Measurements from ENCODE around the gene DNAJB6. TPM values are rescaled to one million over a fixed set of nuclear protein-coding genes. Genes with fewer than 3 reads are reported as not detected.

The DNAJB6 gene
- total and polyA plus RNA-seq, 5 donors: 154 to 183 (median 170) TPM

DNA sequence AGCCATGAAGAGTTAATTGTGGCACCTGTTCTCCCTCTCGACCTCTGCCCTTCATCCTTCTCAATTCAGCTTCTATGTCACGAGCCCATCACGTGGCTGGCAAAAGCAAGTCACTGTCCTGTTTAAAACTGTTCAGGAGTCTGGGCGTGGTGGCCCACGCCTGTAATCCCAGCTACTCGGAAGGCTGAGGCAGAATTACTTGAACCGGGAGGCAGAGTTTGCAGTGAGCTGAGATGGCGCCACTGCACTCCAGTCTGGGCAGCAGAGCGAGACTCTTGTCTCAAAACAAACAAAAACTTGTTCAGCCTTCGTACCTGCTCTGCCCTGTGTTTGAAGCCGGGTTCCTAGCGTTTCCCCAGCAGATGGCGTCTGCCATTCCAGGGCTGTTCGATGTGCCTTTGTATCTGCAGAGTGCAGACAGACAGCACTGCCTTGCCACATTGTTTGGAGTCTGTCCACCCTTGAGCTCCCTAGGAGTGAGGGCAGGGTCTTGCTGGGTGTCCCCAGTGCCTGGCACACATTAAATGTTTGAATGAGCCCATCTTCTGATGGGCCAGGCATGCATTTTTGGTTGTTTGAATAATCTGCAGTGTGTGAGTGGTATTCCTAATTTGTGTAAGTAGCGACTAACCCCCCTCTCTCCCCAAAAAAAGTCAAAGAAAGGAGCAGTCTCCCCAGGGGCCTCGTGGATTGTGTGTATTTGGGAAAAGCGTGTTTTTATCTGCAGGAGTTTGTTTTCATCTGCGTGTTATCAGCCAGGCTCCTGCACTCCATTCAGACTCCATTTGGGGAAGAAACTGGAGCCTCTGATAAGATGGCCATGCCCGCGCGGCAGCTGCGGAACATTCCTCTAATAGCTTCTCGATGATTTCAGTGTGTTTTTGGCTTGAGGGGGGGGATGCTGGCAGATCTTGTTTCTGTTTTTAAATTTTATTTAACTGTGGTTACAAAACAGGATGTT is 61.2 kb downstream of the DNAJB6 start:
- DNase-seq (peak in 2 of 3 donors; percentile 77 to 84), ATAC-seq (peak; percentile 60 to 67)
- H3K27me3 ChIP-seq (ENCODE audit: control insufficient read depth, insufficient read depth): no peaks in the 10 kb centered on the region
- H3K27ac ChIP-seq (ENCODE audit: low read length): peak overlapping the region; percentile 78
- intact Hi-C loops (cut with DNase I): no loop called here
- peaks cover 11% of the 10 kb centered on the region for H3K4me1 ChIP-seq (ENCODE audit: control insufficient read depth, insufficient read depth, low read length)
- H3K4me3 ChIP-seq (ENCODE audit: low read length): no peak overlapping the region
- no peaks in the 10 kb centered on the region for H3K9me3 ChIP-seq (ENCODE audit: control insufficient read depth, low read length)
- 28% methylated on average over 23 of the region's 23 CpGs for WGBS

DNA sequence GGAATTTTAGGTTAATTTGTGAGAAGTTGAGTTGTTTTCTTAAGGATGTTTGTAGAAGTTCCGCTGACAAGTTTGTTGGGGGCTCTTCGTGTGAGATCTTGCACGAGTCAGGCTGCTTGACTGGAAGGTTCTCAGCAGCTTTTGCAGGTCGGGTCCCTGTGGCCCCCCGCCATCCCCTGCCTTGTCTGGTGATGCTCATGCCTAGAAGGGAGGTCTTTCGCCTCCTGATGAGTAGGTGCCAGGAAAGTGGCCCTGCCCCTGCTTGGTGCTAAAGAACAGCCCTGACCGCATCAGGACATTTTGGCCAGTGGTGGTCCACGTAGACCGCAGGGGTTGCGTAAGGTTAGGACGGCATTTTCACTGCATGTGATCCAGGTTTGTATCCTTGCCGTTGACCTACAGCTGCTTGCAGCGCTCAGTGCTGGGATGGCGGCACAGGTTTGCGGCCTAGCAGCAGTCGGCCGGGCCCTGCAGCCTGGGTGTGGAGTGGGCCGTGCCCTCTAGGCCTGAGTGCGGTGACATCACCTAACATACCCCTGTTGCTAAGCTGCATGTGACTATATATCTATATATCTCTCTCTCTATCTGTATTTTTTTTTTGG is 62.4 kb downstream of the DNAJB6 start:
- WGBS: 91% methylated on average over 19 of the region's 19 CpGs
- H3K4me3 ChIP-seq (ENCODE audit: low read length): no peak overlapping the region
- intact Hi-C loops (cut with DNase I): no loop called here
- no peak for ATAC-seq
- H3K4me1 ChIP-seq (ENCODE audit: control insufficient read depth, insufficient read depth, low read length): peaks cover 11% of the 10 kb centered on the region
- H3K27ac ChIP-seq (ENCODE audit: low read length): peak overlapping the region; percentile 49
- no peaks in the 10 kb centered on the region for H3K9me3 ChIP-seq (ENCODE audit: control insufficient read depth, low read length)
- H3K27me3 ChIP-seq (ENCODE audit: control insufficient read depth, insufficient read depth): no peaks in the 10 kb centered on the region
- DNase-seq: peak in 1 of 3 donors; percentile 53

DNA sequence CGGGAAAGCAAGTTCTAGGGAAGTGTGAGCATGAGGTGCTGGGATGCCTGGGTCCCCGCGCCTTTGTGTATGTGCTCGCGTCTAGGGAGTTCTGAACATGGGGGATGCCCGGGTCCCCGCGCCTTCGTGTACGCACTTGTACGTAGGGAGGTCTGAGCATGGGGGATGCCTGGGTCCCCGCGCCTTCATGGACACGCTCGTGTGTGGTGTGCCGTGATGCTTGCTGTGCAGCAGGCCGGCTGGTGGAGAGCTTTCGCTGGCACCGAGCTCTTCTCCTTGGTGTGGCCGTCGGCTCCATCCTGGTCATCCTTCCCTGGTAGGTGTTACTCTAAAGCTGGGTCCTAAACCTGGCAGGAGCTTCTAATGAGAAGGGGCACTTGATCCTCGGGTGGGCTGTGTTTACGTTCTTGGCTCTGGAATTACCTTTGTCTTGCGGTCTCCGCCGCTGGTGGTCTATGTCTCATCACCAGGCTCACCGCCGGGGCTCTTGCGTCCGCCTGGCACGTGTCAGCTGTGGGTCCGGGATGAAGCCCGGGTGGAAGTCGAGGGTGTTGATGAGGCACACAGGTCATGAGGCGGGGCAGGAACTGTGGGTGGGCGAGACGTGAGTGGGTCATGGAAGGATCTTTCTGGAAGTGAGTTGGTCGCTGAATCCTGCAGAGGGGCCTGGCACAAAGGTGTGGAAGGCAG is 63.5 kb downstream of the DNAJB6 start:
- Histone ChIP-seq H3K27me3 (ENCODE audit: control insufficient read depth, insufficient read depth) (no peaks in the 10 kb centered on the region), H3K27ac (ENCODE audit: low read length) (no peak overlapping the region), H3K4me3 (ENCODE audit: low read length) (no peak overlapping the region), H3K9me3 (ENCODE audit: control insufficient read depth, low read length) (no peaks in the 10 kb centered on the region), H3K4me1 (ENCODE audit: control insufficient read depth, insufficient read depth, low read length) (peaks cover 17% of the 10 kb centered on the region)
- no peak for ATAC-seq
- peak in 1 of 3 donors; percentile 69 for DNase-seq
- WGBS: 94% methylated on average over 38 of the region's 38 CpGs
- intact Hi-C loops (cut with DNase I): no loop called here

GRCh38 chr7:157401567-157402387 is 65.0 kb downstream of the DNAJB6 start:
- WGBS: 88% methylated on average over 29 of the region's 29 CpGs
- ATAC-seq: no peak
- intact Hi-C loops (cut with DNase I): no loop called here
- H3K27ac ChIP-seq (ENCODE audit: low read length): no peak overlapping the region
- H3K9me3 ChIP-seq (ENCODE audit: control insufficient read depth, low read length): no peaks in the 10 kb centered on the region
- H3K4me3 ChIP-seq (ENCODE audit: low read length): no peak overlapping the region
- no peaks in the 10 kb centered on the region for H3K27me3 ChIP-seq (ENCODE audit: control insufficient read depth, insufficient read depth)
- DNase-seq: peak in 1 of 3 donors; percentile 43
- peaks cover 18% of the 10 kb centered on the region for H3K4me1 ChIP-seq (ENCODE audit: control insufficient read depth, insufficient read depth, low read length)

DNA sequence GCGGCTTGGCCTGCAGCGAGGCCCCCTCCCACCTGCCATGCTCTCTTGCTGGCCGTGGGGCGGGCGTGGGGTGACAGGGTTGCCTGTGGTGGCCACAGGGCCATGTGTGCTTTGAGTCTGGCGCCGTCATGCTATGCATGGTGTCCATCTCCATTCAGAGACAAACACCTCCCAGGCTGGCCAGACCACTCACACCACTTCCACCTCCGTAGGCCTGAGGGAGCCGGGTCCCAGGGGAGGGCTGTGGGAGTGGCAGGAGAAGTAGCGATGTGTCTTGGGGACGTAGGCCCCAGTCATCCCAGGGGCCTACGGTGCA is 65.5 kb downstream of the DNAJB6 start:
- Histone ChIP-seq H3K27ac (ENCODE audit: low read length) (no peak overlapping the region), H3K9me3 (ENCODE audit: control insufficient read depth, low read length) (no peaks in the 10 kb centered on the region), H3K27me3 (ENCODE audit: control insufficient read depth, insufficient read depth) (no peaks in the 10 kb centered on the region), H3K4me3 (ENCODE audit: low read length) (no peak overlapping the region), H3K4me1 (ENCODE audit: control insufficient read depth, insufficient read depth, low read length) (peaks cover 18% of the 10 kb centered on the region)
- DNase-seq: peak in 1 of 3 donors; percentile 56
- intact Hi-C loops (cut with DNase I): no loop called here
- no peak for ATAC-seq
- 91% methylated on average over 12 of the region's 12 CpGs for WGBS

DNA sequence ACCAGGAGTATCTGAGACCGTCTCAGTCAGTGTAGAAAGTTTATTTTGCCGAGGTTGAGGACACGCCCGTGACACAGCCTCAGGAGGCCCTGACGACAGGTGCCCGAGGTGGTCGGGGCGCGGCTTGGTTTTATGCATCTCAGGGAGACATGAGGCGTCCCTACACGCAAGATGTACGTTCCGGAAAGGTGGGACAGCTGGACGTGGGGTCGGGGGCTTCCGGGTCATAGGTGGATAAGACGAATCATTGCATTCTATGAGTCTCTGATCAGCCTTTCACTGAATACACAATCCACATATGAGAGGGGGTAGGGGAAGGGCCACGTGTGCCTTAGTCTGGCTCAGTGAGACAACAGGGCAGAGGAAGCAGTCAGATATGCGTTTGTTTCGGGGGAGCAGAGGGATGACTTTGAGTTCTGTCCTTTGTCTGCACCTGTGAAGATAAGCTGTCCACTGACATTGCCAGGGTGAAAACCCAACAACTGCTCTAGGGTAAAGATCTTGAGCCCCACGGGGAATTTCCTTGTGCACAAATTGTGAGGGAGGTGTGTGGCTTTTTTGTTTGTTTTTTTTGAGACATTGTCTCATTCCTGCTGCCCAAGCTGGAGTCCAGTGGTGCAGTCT is 66.2 kb downstream of the DNAJB6 start:
- no peak for ATAC-seq
- Histone ChIP-seq H3K4me1 (ENCODE audit: control insufficient read depth, insufficient read depth, low read length) (peaks cover 12% of the 10 kb centered on the region), H3K27ac (ENCODE audit: low read length) (peak overlapping the region; percentile 11), H3K4me3 (ENCODE audit: low read length) (no peak overlapping the region), H3K27me3 (ENCODE audit: control insufficient read depth, insufficient read depth) (no peaks in the 10 kb centered on the region), H3K9me3 (ENCODE audit: control insufficient read depth, low read length) (no peaks in the 10 kb centered on the region)
- intact Hi-C loops (cut with DNase I): no loop called here
- 84% methylated on average over 21 of the region's 21 CpGs for WGBS
- peak in 1 of 3 donors; percentile 39 for DNase-seq

GRCh38 chr7:157403646-157404401 is 67.0 kb downstream of the DNAJB6 start:
- H3K27me3 ChIP-seq (ENCODE audit: control insufficient read depth, insufficient read depth): no peaks in the 10 kb centered on the region
- H3K4me3 ChIP-seq (ENCODE audit: low read length): no peak overlapping the region
- intact Hi-C loops (cut with DNase I): no loop called here
- DNase-seq (no peak), ATAC-seq (no peak)
- peak overlapping the region; percentile 11 for H3K27ac ChIP-seq (ENCODE audit: low read length)
- H3K9me3 ChIP-seq (ENCODE audit: control insufficient read depth, low read length): no peaks in the 10 kb centered on the region
- 85% methylated on average over 12 of the region's 12 CpGs for WGBS
- H3K4me1 ChIP-seq (ENCODE audit: control insufficient read depth, insufficient read depth, low read length): peaks cover 11% of the 10 kb centered on the region

DNA sequence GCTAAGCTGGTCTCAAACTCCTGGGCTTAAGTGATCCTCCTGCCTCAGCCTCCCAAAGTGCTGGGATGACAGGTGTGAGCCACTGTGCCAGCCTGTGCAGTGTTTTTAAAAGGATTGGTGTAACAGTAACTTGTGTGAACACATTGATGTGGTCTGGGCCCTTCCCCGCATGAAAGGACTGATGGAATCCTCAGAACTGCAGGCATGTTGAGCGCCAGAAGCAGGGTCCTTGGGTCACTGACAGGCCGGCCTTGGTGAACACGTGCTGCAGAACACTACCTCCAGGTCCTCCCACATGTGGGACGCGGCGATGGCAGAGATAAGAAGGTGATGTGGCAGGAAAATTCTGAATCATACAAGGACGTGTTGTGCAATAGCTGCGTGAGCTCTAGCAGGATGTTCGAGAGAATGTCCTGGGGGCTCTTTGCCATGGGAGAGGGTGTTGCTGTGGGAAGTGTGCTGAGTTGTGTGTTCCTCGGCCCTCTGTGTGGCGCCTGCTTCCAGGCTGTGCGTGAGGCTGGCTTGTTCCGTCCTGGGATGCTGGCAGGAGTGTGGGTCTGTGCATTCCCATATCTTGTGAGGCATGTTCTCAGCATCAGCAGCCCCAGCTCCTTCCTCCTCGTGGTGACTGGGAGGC is 68.2 kb downstream of the DNAJB6 start:
- ATAC-seq (peak; percentile 47 to 51), DNase-seq (peak in 2 of 3 donors; percentile 54 to 57)
- Histone ChIP-seq H3K4me1 (ENCODE audit: control insufficient read depth, insufficient read depth, low read length) (peaks cover 7% of the 10 kb centered on the region), H3K9me3 (ENCODE audit: control insufficient read depth, low read length) (no peaks in the 10 kb centered on the region), H3K4me3 (ENCODE audit: low read length) (no peak overlapping the region), H3K27ac (ENCODE audit: low read length) (peak overlapping the region; percentile 37), H3K27me3 (ENCODE audit: control insufficient read depth, insufficient read depth) (no peaks in the 10 kb centered on the region)
- intact Hi-C loops (cut with DNase I): no loop called here
- 34% methylated on average over 15 of the region's 15 CpGs for WGBS

DNA sequence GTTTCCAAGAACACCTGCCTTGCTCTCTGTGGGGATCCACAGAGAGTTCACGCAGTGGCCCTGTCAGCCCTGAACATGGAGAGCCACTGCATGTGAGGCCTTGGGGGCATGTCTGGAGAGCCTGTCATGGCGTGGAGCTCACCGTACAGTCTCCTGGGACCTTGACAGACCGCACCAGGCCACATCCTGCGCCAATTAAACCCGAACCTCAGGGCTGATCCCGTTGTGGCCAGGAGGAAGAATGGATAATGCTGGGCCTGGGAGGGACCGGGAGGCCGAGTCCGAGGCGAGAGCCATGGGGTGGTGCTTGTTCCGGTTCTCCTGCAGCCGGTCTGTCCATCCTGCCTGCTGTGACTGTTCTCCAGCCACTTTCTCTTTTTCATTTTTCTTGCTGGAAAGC is 68.7 kb downstream of the DNAJB6 start:
- peak; percentile 1 to 3 for ATAC-seq
- peaks cover 7% of the 10 kb centered on the region for H3K4me1 ChIP-seq (ENCODE audit: control insufficient read depth, insufficient read depth, low read length)
- H3K4me3 ChIP-seq (ENCODE audit: low read length): no peak overlapping the region
- intact Hi-C loops (cut with DNase I): no loop called here
- H3K27ac ChIP-seq (ENCODE audit: low read length): peak overlapping the region; percentile 37
- H3K27me3 ChIP-seq (ENCODE audit: control insufficient read depth, insufficient read depth): no peaks in the 10 kb centered on the region
- WGBS: 86% methylated on average over 13 of the region's 13 CpGs
- peak in 2 of 3 donors; percentile 45 to 49 for DNase-seq
- no peaks in the 10 kb centered on the region for H3K9me3 ChIP-seq (ENCODE audit: control insufficient read depth, low read length)
